GM20431 (cell line): ENCODE data around the gene RAD51B.

Experiments
- in situ Hi-C: fragments of 300-500 bp; cut with MseI, MboI; formaldehyde crosslinking; loops from one replicate; pipeline ENCODE4 v1.15.0; 2020; ENCODE audit warnings: low sequenced_read_pairs; ENCODE audit not compliant: unreplicated experiment

RAD51B gene

DNA sequence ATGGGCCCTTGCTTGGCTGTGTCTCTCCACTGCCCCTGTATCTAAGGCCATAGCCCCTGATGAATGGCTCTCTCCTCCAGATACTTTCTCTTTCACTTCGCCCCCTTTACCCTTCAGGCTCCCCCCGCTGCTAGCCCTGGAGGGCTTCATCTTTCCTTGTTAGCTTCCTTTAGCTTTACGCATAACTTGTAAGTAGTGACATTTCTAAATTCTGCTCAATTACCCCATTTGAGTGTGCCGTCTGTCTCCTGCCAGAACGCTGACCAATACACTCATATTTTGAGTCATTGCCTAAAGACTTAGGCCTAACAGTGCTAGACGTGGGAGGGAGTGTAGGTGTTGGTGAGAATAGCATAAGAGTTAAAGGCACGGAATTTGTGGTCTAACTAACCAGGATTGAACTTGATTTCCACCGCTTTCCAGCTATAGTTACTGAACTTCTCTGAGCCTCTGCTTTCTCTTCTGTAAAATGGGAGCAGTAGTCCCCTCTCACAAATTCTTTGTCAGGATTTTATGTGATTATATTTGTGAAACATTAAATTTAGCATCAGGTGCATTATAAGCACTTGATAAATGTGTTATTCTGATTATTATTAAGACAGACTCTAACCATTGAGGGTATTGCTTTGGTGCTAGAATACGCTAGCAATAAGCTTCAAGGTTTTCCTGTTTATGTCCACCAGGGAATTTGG, 844.0 kb downstream of the RAD51B start:
- in situ Hi-C loops = no loop called here

DNA sequence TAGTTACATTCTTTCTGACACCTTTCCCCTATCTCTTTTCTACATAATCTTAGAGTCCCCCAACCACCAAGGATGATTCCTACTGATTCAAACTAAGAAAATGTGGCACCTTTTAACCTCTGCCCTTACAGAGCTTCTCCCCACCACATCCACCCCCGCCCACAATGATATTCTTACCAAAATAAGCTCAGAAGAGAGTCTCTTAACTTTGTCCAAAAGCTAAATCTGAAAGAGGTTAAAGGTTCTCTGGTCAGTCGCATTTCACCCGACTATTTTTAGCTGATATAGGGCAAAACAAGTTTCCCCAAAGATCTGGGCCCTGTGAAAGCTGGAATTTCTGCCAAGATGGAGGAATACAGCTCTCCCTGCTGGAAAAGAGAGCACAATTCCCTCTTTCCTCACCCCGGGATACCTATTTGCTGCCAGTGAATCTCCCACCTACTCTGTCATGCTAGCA, 844.7 kb downstream of the RAD51B start:
- in situ Hi-C loops = no loop called here

- in situ Hi-C loops = no loop called here
Measured at GRCh38 chr14:68665131-68665530, 845.6 kb downstream of the RAD51B start.

DNA sequence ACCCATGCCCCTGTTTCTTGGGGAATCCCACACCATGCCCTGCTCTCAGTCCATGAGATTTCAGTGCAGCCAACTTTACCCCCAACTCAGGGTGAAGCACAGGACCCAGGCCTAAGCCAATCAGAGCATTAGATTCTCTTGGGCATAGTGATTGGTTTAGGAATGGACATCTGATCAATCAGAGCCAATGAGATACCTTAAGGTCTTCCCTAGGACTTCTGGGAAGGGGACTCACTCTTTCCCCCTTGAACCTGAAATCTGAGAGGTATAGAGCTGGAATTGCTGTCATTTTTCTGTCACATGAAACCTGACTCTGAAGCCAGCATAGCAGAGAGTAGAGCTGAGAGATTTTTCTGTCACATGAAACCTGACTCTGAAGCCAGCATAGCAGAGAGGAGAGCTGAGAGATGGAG, 846.2 kb downstream of the RAD51B start:
- in situ Hi-C loops = no loop called here

- in situ Hi-C loops = no loop called here
Measured at GRCh38 chr14:68666236-68666635, 846.7 kb downstream of the RAD51B start.

DNA sequence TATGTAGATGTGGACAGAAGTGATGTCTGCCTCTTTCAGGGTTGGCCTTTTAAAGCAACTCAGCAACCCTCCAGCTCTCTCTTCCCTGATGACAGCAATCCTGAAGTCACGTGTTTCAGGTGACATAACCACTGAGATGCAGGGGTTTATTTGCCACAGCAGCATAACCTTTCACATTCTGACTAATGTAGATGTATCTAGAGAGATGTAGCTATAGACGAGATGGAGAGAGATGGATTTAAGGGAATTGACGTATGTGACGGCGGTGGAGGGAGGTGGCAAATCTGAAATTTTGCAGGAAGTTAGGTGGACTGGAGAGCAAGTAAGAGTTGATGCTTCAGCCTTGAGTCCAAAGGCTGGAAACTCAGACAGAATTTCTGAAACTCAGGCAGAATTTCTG, 847.3 kb downstream of the RAD51B start:
- in situ Hi-C loops = no loop called here

- in situ Hi-C loops = no loop called here
Measured at GRCh38 chr14:68667313-68667791, 847.8 kb downstream of the RAD51B start.

GRCh38 chr14:68668028-68668427, 848.4 kb downstream of the RAD51B start:
- in situ Hi-C loops = no loop called here

GRCh38 chr14:68668531-68668930, 849.0 kb downstream of the RAD51B start:
- in situ Hi-C loops = no loop called here

DNA sequence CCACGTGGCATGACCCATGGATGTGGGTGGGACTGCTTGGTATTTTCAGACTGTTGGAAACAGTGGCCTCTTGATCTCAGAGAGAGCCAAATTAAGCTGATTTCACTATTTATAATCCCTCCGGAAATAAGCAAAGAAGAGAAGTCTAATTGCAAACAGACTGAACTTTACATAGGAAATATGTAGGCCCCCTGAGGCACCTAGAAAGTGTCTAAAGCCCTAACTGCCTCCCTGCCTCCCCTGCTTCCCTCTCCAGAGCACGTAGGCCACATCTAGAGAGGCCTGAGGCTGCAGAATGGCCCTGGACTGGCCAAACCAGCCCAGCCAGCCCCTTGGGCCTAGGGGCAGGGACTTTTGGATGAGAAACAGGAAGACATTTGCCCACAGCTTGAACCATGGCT, 849.5 kb downstream of the RAD51B start:
- in situ Hi-C loops = no loop called here

- in situ Hi-C loops = no loop called here
Measured at GRCh38 chr14:68669603-68670358, 850.2 kb downstream of the RAD51B start.

DNA sequence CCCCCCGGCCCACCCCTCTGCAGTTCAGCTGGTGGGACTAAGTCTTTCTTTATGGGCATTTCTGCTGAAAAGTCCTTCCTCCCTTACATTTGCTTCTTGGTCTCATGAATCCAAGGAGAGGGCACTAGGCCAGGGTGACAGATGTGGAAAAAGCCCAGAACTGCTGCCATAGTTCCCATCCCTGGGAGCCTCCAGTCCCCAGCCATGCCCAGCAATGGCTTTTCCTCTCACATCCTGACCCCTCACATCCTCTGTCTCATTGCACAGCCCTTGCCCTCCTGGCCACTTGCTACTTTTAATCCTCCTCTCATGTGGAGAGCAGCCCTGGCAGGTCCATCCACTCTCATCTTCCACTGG, 850.8 kb downstream of the RAD51B start:
- in situ Hi-C loops = no loop called here

- in situ Hi-C loops = no loop called here
Measured at GRCh38 chr14:68671909-68672308, 852.3 kb downstream of the RAD51B start.

DNA sequence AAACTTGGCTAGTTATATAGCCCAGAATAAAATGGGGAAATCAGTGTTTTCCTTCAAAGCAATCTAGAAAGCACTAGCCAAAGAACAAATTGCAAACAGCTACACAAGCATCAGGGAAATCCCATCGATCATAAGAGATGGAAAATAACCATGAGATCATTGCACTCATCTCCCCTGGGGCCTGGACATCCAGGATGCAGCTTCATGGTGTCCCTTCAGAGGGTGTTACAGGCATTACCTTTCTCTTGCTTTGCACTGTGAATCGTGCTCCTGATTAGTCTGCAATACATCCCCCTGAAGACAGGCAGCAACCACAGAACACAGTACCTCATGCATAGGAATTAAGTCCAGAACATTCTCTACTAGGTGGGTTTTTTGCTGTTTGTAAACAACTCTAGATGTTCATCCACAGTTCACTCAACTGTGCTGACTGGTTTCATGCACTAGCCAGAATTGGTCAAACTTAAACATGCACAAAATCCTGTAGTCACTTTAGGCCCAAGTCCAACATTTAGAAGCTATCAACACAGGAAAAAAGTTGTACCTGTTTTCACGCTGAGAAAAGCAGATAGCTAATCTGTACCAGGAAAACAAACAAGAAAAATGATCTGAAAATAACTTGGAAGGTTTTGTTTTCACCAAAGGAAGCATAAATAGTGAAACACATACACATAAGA, 853.2 kb downstream of the RAD51B start:
- in situ Hi-C loops = no loop called here

DNA sequence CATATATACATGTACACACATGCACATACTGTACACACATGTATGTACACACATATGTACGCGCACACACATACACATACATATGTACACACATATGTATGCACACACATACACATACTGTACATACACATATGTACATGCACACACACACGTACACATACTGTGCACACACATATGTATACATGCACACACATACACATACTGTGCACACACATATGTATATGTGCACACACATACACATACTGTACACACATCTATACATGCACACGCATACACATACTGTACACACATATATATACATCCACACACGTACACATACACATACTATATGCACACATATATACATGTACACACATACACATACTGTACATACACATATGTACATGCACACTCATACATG, 853.9 kb downstream of the RAD51B start:
- in situ Hi-C loops = no loop called here

- in situ Hi-C loops = no loop called here
Measured at GRCh38 chr14:68674538-68675232, 855.1 kb downstream of the RAD51B start.

DNA sequence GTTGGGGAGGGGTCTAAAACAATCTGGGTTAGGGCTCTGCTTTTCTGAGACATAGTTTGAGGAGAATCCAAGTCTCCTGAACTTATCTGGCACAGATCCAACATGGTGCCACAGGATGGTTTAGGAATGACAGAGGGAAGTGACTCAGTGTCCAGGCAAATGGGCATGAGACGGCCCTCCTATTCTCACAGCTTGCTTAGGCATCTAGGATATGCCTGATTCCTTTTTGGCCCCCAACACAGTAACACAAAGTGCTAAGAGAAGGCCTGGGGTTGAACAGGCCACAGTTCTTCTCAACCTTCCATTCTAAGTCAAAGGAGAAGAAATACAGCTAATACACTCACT, 855.6 kb downstream of the RAD51B start:
- in situ Hi-C loops = no loop called here

DNA sequence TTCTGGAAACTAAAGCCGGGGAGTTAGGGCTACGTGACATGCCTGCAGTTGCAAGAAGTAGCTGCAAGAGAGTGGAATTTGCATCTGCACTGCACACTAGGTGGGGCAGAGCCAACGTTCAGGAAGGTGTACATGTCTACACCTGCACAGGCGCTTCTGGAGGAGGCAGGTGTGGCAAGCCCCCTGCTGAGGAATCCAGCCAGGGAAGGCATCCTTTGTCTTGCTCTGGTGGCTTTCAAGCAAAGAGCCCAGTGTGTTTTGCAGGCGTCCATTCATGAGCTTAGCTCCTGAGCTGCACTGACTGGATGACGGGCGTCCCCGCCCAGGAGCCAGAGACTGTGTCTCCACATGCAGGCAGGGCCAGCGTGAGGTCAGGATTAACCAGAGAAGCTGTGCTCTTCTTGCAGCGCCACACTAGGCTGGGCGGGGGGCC, 856.9 kb downstream of the RAD51B start:
- in situ Hi-C loops = no loop called here

- in situ Hi-C loops = no loop called here
Measured at GRCh38 chr14:68677476-68677875, 857.9 kb downstream of the RAD51B start.

- in situ Hi-C loops = no loop called here
Measured at GRCh38 chr14:68677901-68678300, 858.3 kb downstream of the RAD51B start.

DNA sequence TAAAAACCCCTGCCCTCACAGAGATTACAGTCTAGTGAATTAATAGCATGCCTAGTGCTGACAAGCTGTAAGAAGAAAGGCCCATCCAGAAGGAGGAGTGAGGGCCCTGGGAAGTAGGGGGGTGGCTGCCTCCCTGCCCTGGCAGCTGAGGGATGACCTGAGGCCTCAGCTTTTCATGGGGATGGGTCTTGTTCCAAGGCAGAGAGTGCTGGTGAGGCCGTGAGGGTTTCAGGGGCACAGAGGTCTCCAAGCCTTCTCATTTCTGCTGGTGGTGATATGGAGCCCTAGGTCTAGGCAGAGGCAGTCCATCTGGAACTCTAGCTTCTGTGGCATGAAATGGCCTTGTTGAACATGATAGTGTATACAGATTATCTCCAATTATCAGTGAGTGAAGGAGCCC, 858.9 kb downstream of the RAD51B start:
- in situ Hi-C loops = no loop called here
